GM10266 (cell line): ENCODE data around the gene ATAD1.
"Not testable (repeated sequence)": the region's sequence is repeated elsewhere in the genome, so short reads cannot be mapped to it uniquely, and the experiment has no call there.

ENCODE experiments used
- DNase-seq: peaks from one replicate; pipeline ENCODE4 v3.0.0; 2012; ENCODE audit errors: extremely low spot score
- CTCF ChIP-seq: IDR thresholded peaks from 2 replicates; pipeline ENCODE4 v1.5.1; 2012; ENCODE audit warnings: mild to moderate bottlenecking, low read depth; ENCODE audit not compliant: control insufficient read depth, insufficient read depth; ENCODE audit errors: missing control alignments

Gene ATAD1

DNA sequence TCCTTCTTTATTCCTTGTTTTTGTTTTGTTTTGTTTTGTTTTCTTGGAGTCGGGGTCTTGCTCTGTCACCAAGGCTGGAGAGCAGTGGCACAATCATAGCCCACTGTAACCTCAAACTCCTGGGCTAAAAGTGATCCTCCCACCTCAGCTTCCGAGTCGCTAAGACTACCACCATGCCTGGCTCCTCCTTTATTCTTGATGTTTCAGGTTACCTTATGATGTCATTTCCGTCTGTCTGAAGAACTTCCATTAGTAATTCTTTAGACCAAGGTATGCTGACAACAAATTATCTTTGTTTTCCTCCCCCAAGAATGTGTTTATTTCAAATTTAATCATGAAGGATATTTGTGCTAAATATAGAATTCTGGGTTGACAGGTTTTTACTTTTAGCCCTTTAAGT is 18.1 kb upstream of the ATAD1 start:
- no peak for DNase-seq
- no peak for TF ChIP-seq CTCF

GRCh38 chr10:87829986-87830729 is 12.1 kb upstream of the ATAD1 start:
- TF ChIP-seq CTCF, result no peak
- DNase-seq, result no peak

- not testable (repeated sequence) for DNase-seq
Observed at GRCh38 chr10:87829051-87829450, 11.0 kb upstream of the ATAD1 start.

DNA sequence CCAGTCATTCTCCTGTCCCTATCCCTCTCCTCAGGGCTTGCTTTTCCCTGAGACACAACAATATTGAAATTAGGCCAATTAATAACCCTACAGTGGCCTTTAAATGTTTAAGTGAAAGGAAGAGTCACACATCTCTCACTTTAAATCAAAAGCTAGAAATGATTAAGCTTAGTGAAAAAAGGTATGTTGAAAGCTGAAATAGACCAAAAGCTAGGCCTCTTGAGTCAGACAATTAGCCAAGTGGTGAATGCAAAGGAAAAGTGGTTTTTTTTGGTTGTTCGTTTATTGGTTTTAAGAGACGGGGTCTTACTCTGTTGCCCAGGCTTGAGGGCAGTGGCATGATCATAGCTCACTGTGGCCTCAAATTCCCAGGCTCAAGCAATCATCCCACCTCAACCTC is 9.7 kb upstream of the ATAD1 start:
- TF ChIP-seq CTCF, result no peak
- DNase-seq, result no peak

GRCh38 chr10:87826653-87827052 is 8.6 kb upstream of the ATAD1 start:
- DNase-seq, result no peak
- no peak for TF ChIP-seq CTCF

- TF ChIP-seq CTCF, result no peak
Observed at GRCh38 chr10:87819289-87819585, 1.2 kb upstream of the ATAD1 start.

DNA sequence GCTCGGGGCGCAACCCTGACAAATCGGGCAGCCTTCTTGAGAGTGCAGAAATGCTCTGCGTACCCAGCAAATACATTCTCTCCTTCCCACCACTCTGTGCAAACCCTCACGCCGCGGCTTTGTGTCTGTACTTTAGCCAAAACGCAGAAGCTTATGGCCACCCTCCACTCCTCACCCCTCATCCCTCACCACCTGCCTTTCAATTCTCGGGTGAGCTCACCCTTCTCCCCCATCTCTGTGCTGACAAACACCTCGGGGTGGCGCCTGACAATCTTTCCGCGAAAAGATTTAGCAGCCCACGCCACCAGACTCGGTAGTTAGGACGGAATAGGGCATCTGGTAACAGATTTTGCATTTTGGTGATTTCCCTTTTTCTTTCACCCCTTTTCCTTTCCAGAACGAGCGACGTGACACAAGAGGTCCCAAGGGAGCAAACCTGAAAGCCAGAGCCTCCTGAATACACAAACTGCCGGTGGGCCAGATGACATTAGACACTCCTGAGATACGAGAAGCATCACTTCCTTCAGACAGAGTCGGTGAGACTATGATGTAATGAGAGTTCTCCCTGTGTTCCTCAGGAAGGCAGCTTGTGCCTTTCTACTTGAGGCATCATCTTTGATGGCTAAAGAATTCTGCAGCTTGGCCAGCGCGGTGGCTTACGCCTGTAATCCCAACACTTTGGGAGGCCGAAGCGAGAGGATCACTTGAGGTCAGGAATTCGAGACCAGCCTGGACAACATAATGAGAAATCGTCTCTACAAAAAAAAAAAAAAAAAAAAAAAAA is 671 bp upstream of the ATAD1 start:
- peak; percentile 36 for TF ChIP-seq CTCF
- peak; percentile 48 for DNase-seq

More at GRCh38 chr10:87819289-87819585, 1.2 kb upstream of the ATAD1 start:
- DNase-seq, result no peak
